GM23338 (cell line): ENCODE results near the gene RSPO3. TPM values are rescaled to one million over a fixed set of nuclear protein-coding genes. Genes with fewer than 3 reads are reported as not detected.
"Not testable (repeated sequence)": the region's sequence is repeated elsewhere in the genome, so short reads cannot be mapped to it uniquely, and the experiment has no call there.

Source experiments
- ATAC-seq: fragments of 200-7000 bp; cut with Tn5 transposase; 3 replicates; pipeline ENCODE4 v1.9.1; 2020
- DNase-seq: peaks from one replicate; pipeline ENCODE4 v3.0.0-alpha.2; 2015; ENCODE audit warnings: low spot score
- H2AFZ ChIP-seq: fragments of 200-600 bp; sonication (generic); 2 replicates; pipeline ENCODE4 v1.8.0; 2016; ENCODE audit warnings: antibody characterized with exemption, mild to moderate bottlenecking, moderate library complexity
- H3F3A ChIP-seq: fragments of 200-600 bp; sonication (generic); replicated peaks from 2 replicates; pipeline ENCODE4 v1.8.0; 2017; ENCODE audit warnings: antibody characterized with exemption, mixed run types, low read depth
- H3K27ac ChIP-seq: fragments of 200-600 bp; sonication (generic); 2 replicates; pipeline ENCODE4 v1.6.1; 2016; ENCODE audit warnings: low read depth
- H3K27me3 ChIP-seq: fragments of 200-600 bp; sonication (generic); 2 replicates; pipeline ENCODE4 v1.8.0; 2016; ENCODE audit warnings: mild to moderate bottlenecking, mixed run types, moderate library complexity; ENCODE audit not compliant: insufficient read depth
- H3K36me3 ChIP-seq: fragments of 200-600 bp; sonication (generic); 2 replicates; pipeline ENCODE4 v1.8.0; 2016; ENCODE audit warnings: mild to moderate bottlenecking; ENCODE audit not compliant: insufficient read depth
- H3K4me1 ChIP-seq: fragments of 200-600 bp; sonication (generic); 2 replicates; pipeline ENCODE4 v1.8.0; 2016; ENCODE audit warnings: mild to moderate bottlenecking, moderate library complexity; ENCODE audit not compliant: insufficient read depth
- H3K4me2 ChIP-seq: fragments of 200-600 bp; sonication (generic); 2 replicates; pipeline ENCODE4 v1.7.1; 2017; ENCODE audit warnings: mixed run types
- H3K4me3 ChIP-seq: fragments of 200-600 bp; sonication (generic); 2 replicates; pipeline ENCODE4 v1.6.1; 2016; ENCODE audit warnings: mixed run types
- H3K79me2 ChIP-seq: fragments of 200-600 bp; sonication (generic); replicated peaks from 2 replicates; pipeline ENCODE4 v1.8.0; 2017; ENCODE audit warnings: mild to moderate bottlenecking; ENCODE audit not compliant: insufficient read depth
- H3K9me2 ChIP-seq: fragments of 200-600 bp; sonication (generic); 2 replicates; pipeline ENCODE4 v1.8.0; 2017; ENCODE audit not compliant: insufficient read depth
- H4K20me1 ChIP-seq: fragments of 200-600 bp; sonication (generic); replicated peaks from 2 replicates; pipeline ENCODE4 v1.8.0; 2017; ENCODE audit warnings: mild to moderate bottlenecking; ENCODE audit not compliant: insufficient read depth
- H3K27ac Mint-ChIP-seq: 2 replicates; pipeline ENCODE4 v1.8.0; 2020; ENCODE audit warnings: inconsistent platforms, mild to moderate bottlenecking, moderate library complexity, mixed read lengths
- H3K27me3 Mint-ChIP-seq: 3 replicates; pipeline ENCODE4 v1.8.0; 2022; ENCODE audit warnings: low read depth, mild to moderate bottlenecking, moderate library complexity, mixed read lengths, inconsistent platforms; ENCODE audit not compliant: insufficient read depth, poor library complexity
- H3K36me3 Mint-ChIP-seq: 3 replicates; pipeline ENCODE4 v1.8.0; 2021; ENCODE audit warnings: low read depth, mild to moderate bottlenecking, inconsistent platforms, moderate library complexity, mixed read lengths
- H3K4me1 Mint-ChIP-seq: 3 replicates; pipeline ENCODE4 v1.8.0; 2020; ENCODE audit warnings: mild to moderate bottlenecking, inconsistent platforms, mixed read lengths
- H3K4me3 Mint-ChIP-seq: 3 replicates; pipeline ENCODE4 v1.8.0; 2021; ENCODE audit warnings: moderate library complexity, mild to moderate bottlenecking, inconsistent platforms, mixed read lengths
- H3K9me3 Mint-ChIP-seq: 3 replicates; pipeline ENCODE4 v1.8.0; 2020; ENCODE audit warnings: moderate library complexity, mild to moderate bottlenecking, inconsistent platforms, mixed read lengths
- CREB1 ChIP-seq: fragments of 250-450 bp; sonication (Bioruptor Pico); IDR thresholded peaks from 2 replicates; pipeline ENCODE4 v1.5.0; 2020; ENCODE audit warnings: low read depth, mild to moderate bottlenecking, moderate library complexity
- CTCF ChIP-seq, 2 experiments: fragments of 200-600 bp in 1 of 2; sonication (generic) in 1 of 2; conservative IDR thresholded peaks; 2 replicates each; pipeline versions ENCODE4 v1.5.1 to v1.6.1; 2016 to 2017; ENCODE audit warnings: antibody characterized with exemption in 2 of 2, low read depth in 2 of 2, mild to moderate bottlenecking in 2 of 2, moderate library complexity in 1 of 2
- EZH2phosphoT487 ChIP-seq: fragments of 200-600 bp; sonication (generic); IDR thresholded peaks from one replicate; pipeline ENCODE4 v1.8.1; 2018; ENCODE audit warnings: antibody characterized with exemption; ENCODE audit not compliant: unreplicated experiment
- JUNB ChIP-seq: IDR thresholded peaks from one replicate; pipeline ENCODE4 v1.6.1; 2016; ENCODE audit warnings: antibody characterized with exemption; ENCODE audit not compliant: unreplicated experiment
- NANOG ChIP-seq: IDR thresholded peaks from 2 replicates; pipeline ENCODE4 v1.6.1; 2016; ENCODE audit warnings: antibody characterized with exemption, borderline replicate concordance
- POLR2AphosphoS5 ChIP-seq: IDR thresholded peaks from 2 replicates; pipeline ENCODE4 v1.6.1; 2016; ENCODE audit warnings: antibody characterized with exemption, low read depth
- REST ChIP-seq: IDR thresholded peaks from one replicate; pipeline ENCODE4 v1.6.1; 2018; ENCODE audit warnings: antibody characterized with exemption; ENCODE audit not compliant: unreplicated experiment
- ZNF114 ChIP-seq: fragments of 250-450 bp; sonication (Bioruptor Pico); IDR thresholded peaks from 2 replicates; pipeline ENCODE4 v1.5.0; 2020; ENCODE audit warnings: mild to moderate bottlenecking, moderate library complexity
- ZNF331 ChIP-seq: fragments of 250-450 bp; sonication (Bioruptor Pico); IDR thresholded peaks from 2 replicates; pipeline ENCODE4 v1.5.0; 2020; ENCODE audit warnings: low read depth, mild to moderate bottlenecking, moderate library complexity
- polyA plus RNA-seq: library from polyadenylated mRNA; unstranded; fragments of >200 nt; fragmentation: Nextera tagmentation; extraction: Ambion mirVana; gene quantifications from 2 replicates; pipeline ENCODE4 v1.2.1, GENCODE V29; 2016
- total RNA-seq: library from RNA; depleted of rRNA; stranded (reverse); fragments of >200 nt; shearing (Covaris generic); gene quantifications from 2 replicates; pipeline ENCODE4 v1.2.3, GENCODE V29; 2014

Gene RSPO3
- total and polyA plus RNA-seq, 2 experiments from 2014 or later, result not detected

DNA sequence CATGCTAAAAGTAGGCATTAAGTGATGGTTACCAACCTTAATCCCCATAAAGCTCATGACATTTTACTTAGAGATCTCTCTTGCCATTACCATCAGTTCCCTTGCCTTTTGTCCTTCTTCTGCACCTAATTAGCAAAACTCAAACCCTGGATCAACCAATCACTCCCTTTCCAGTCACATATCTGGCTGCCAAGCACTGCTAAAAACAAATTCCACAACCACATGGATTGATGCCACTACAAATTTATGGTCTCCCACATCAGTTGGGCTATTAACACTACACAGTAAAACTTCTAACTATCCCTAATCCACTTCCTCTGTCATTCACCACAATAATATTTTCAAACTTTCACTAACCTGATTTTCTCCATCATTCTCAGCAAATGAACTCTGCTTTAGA lies 93.9 kb downstream of the RSPO3 start (continued):
- TF ChIP-seq JUNB, result no peak
- no peak for TF ChIP-seq ZNF114 (CRISPR knock-in tag)
- TF ChIP-seq CTCF (conservative IDR thresholded peaks at IDR 0.05; ENCODE audit: low read depth in 2 of 2), result no peak
- TF ChIP-seq REST, result no peak
- no peak for TF ChIP-seq EZH2phosphoT487
- TF ChIP-seq POLR2AphosphoS5, result no peak
- no peak for TF ChIP-seq CREB1 (CRISPR knock-in tag)
- TF ChIP-seq NANOG, result no peak
- TF ChIP-seq ZNF331 (CRISPR knock-in tag), result no peak

- not testable (repeated sequence) for H3F3A ChIP-seq, H3K36me3 ChIP-seq, ATAC-seq, H3K4me1 ChIP-seq, H3K4me1 Mint-ChIP-seq, H3K9me2 ChIP-seq, H3K27ac Mint-ChIP-seq, H3K27ac ChIP-seq, H3K27me3 ChIP-seq, H3K4me3 Mint-ChIP-seq, H3K36me3 Mint-ChIP-seq, H3K27me3 Mint-ChIP-seq, H4K20me1 ChIP-seq, H3K79me2 ChIP-seq, DNase-seq, H3K4me3 ChIP-seq, H3K9me3 Mint-ChIP-seq, H3K4me2 ChIP-seq
- H2AFZ ChIP-seq, result 0 out of 2 replicates have a peak overlapping the region, but pooled peaks have one; percentile 54
Measured at GRCh38 chr6:127214032-127214431, 95.6 kb downstream of the RSPO3 start.

GRCh38 chr6:127214531-127214930 lies 96.1 kb downstream of the RSPO3 start:
- not testable (repeated sequence) for H3K4me1 ChIP-seq, H3K36me3 ChIP-seq, H3K4me1 Mint-ChIP-seq, H3K4me2 ChIP-seq, H3K79me2 ChIP-seq, H4K20me1 ChIP-seq, ATAC-seq, H3K27me3 Mint-ChIP-seq, H3K9me2 ChIP-seq, H3K36me3 Mint-ChIP-seq, H3K9me3 Mint-ChIP-seq, H3K27me3 ChIP-seq, H3F3A ChIP-seq, DNase-seq, H3K4me3 Mint-ChIP-seq, H2AFZ ChIP-seq, H3K27ac Mint-ChIP-seq, H3K27ac ChIP-seq, H3K4me3 ChIP-seq
